Breast epithelium (tissue), 3 donors: Measurements from ENCODE around the gene MINAR2.

Experiments
- POLR2A ChIP-seq: fragments of 450-650 bp; IDR thresholded peaks from one replicate; pipeline ENCODE4 v1.6.1; 2016; ENCODE audit warnings: antibody characterized with exemption, mild to moderate bottlenecking, moderate library complexity
- POLR2AphosphoS5 ChIP-seq, 3 donors: sonication (generic); formaldehyde crosslinking; IDR thresholded peaks; one replicate each; pipeline ENCODE4 v1.6.1; 2017; ENCODE audit warnings: antibody characterized with exemption in 3 of 3
- TF ChIP-seq, protein P1 (sequence below), 3 donors: fragments of 450-650 bp; IDR thresholded peaks; one replicate each; pipeline ENCODE4 v1.5.1; 2016 to 2017; ENCODE audit warnings: antibody characterized with exemption in 3 of 3, mild to moderate bottlenecking in 3 of 3, moderate library complexity in 3 of 3

DNA sequence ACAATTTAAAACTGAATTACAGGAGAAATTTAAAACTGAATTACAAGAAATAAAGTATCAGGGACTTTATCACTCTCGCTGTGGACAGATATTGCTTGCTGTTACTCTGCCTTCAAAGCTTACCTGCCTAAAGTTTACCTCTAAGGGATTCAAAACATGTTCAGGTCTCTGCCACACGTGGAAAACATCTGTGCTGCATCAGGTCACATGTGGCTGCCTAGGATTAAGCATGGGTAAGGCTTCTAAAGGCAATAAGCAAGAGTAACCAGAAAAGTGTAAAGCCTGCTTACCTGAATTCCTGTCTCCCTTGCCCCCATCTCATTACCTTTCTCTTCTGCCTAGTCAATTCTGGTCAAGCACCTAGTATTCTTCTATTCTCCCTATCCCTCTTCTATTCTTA, 18.9 kb downstream of the MINAR2 start:
- TF ChIP-seq, protein P1, sequence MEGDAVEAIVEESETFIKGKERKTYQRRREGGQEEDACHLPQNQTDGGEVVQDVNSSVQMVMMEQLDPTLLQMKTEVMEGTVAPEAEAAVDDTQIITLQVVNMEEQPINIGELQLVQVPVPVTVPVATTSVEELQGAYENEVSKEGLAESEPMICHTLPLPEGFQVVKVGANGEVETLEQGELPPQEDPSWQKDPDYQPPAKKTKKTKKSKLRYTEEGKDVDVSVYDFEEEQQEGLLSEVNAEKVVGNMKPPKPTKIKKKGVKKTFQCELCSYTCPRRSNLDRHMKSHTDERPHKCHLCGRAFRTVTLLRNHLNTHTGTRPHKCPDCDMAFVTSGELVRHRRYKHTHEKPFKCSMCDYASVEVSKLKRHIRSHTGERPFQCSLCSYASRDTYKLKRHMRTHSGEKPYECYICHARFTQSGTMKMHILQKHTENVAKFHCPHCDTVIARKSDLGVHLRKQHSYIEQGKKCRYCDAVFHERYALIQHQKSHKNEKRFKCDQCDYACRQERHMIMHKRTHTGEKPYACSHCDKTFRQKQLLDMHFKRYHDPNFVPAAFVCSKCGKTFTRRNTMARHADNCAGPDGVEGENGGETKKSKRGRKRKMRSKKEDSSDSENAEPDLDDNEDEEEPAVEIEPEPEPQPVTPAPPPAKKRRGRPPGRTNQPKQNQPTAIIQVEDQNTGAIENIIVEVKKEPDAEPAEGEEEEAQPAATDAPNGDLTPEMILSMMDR (IDR thresholded peaks at IDR 0.05) = no peak
- no peak for TF ChIP-seq POLR2A
- no peak for TF ChIP-seq POLR2AphosphoS5 (IDR thresholded peaks at IDR 0.05)
